DND-41 (cell line): ENCODE measurements around the gene SND1.

Experiments
- ATAC-seq: fragments of 200-7000 bp; cut with Tn5 transposase; 3 replicates; pipeline ENCODE4 v1.9.1; 2021; ENCODE audit warnings: low read depth; ENCODE audit not compliant: insufficient read depth
- DNase-seq: peaks from one replicate; pipeline ENCODE4 v3.0.0-alpha.2; 2020
- H2AFZ ChIP-seq: 2 replicates; pipeline ENCODE4 v1.6.0; 2012; ENCODE audit warnings: low read depth, low read length
- H3K27ac ChIP-seq: 2 replicates; pipeline ENCODE4 v1.5.1; 2012; ENCODE audit warnings: low read length, inconsistent platforms
- H3K27me3 ChIP-seq: fragments of 200-600 bp; sonication (generic); 2 replicates; pipeline ENCODE4 v1.6.0; 2012; ENCODE audit warnings: low read length, mild to moderate bottlenecking, inconsistent platforms; ENCODE audit not compliant: insufficient read depth, poor library complexity
- H3K36me3 ChIP-seq: 2 replicates; pipeline ENCODE4 v1.5.1; 2012; ENCODE audit warnings: low read length, inconsistent platforms; ENCODE audit not compliant: insufficient read depth
- H3K4me1 ChIP-seq: 2 replicates; pipeline ENCODE4 v1.5.1; 2012; ENCODE audit warnings: mild to moderate bottlenecking, low read length; ENCODE audit not compliant: insufficient read depth
- H3K4me2 ChIP-seq: 2 replicates; pipeline ENCODE4 v1.6.0; 2012; ENCODE audit warnings: mild to moderate bottlenecking, moderate library complexity, low read length, inconsistent platforms; ENCODE audit not compliant: insufficient read depth
- H3K4me3 ChIP-seq, 2 experiments: fragments of 200-600 bp in 1 of 2; shearing (Covaris generic) in 1 of 2; 2 replicates each; pipeline ENCODE4 v1.5.1; 2012 to 2016; ENCODE audit warnings: inconsistent platforms in 2 of 2, low read length in 2 of 2, mild to moderate bottlenecking in 2 of 2, low read depth in 1 of 2, moderate library complexity in 1 of 2
- H3K79me2 ChIP-seq: 2 replicates; pipeline ENCODE4 v1.6.0; 2012; ENCODE audit warnings: low read length, inconsistent platforms; ENCODE audit not compliant: insufficient read depth
- H3K9ac ChIP-seq: 2 replicates; pipeline ENCODE4 v1.6.0; 2012; ENCODE audit warnings: low read depth, mild to moderate bottlenecking, inconsistent platforms, low read length, moderate library complexity
- H3K9me3 ChIP-seq: 2 replicates; pipeline ENCODE4 v1.5.1; 2012; ENCODE audit warnings: low read length, moderate library complexity, mild to moderate bottlenecking, inconsistent platforms; ENCODE audit not compliant: insufficient read depth, severe bottlenecking
- H4K20me1 ChIP-seq: 2 replicates; pipeline ENCODE4 v1.6.0; 2012; ENCODE audit warnings: low read length; ENCODE audit not compliant: insufficient read depth
- EZH2 ChIP-seq: IDR thresholded peaks from 3 replicates; pipeline ENCODE4 v1.6.1; 2012; ENCODE audit warnings: borderline replicate concordance, low read depth, mild to moderate bottlenecking, moderate library complexity, low read length, inconsistent platforms; ENCODE audit not compliant: severe bottlenecking
- TF ChIP-seq, protein P1 (sequence below): IDR thresholded peaks from 2 replicates; pipeline ENCODE4 v1.5.1; 2012; ENCODE audit warnings: borderline replicate concordance, low read length, moderate library complexity, mild to moderate bottlenecking; ENCODE audit not compliant: poor library complexity, severe bottlenecking; ENCODE audit errors: extremely low read depth

Gene SND1

DNA sequence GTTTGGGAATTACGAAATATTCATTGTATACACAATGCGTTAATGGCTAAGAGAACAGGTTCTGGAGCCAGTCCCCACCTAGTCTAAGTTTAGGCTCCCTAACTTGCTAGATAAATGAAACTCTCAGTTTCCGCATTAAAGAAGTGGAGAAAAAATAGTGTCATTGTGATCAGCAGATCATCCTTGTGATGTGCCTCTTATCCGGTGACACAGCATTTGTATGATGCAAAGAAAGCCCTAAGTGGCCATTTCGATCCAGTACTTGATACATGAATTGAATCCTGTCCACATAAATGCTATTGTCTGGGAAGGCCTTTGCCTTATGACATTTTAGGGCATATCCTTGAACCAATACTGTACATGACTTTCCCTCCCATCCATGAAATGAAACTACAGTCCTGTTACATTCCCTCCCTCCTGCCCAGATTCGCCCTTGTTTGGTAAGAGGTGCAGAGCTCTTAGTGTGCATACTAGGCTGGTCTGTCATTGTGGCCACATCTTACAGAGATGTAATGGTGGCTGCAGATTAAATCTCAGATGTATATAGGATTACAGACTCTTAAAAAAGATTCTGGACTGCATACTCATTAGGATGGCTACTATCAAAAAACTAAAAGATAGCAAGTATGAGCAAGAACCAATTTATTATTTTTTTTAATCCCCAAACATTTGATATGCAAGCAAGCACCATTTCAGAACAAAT, 298.4 kb downstream of the SND1 start:
- DNase-seq (no peak), ATAC-seq (no peak)
- Histone ChIP-seq H3K79me2 (no peaks in the 10 kb centered on the region), H3K27me3 (no peaks in the 10 kb centered on the region), H4K20me1 (no peaks in the 10 kb centered on the region; the same call in 1 of the 2 replicates), H3K4me3 (no peak overlapping the region), H3K36me3 (no peaks in the 10 kb centered on the region; the same call in 1 of the 2 replicates), H2AFZ (no peak overlapping the region), H3K27ac (no peak overlapping the region), H3K9ac (no peak overlapping the region), H3K4me1 (no peaks in the 10 kb centered on the region), H3K9me3 (no peaks in the 10 kb centered on the region), H3K4me2 (no peak overlapping the region)
- no peak for TF ChIP-seq EZH2
- TF ChIP-seq, protein P1, sequence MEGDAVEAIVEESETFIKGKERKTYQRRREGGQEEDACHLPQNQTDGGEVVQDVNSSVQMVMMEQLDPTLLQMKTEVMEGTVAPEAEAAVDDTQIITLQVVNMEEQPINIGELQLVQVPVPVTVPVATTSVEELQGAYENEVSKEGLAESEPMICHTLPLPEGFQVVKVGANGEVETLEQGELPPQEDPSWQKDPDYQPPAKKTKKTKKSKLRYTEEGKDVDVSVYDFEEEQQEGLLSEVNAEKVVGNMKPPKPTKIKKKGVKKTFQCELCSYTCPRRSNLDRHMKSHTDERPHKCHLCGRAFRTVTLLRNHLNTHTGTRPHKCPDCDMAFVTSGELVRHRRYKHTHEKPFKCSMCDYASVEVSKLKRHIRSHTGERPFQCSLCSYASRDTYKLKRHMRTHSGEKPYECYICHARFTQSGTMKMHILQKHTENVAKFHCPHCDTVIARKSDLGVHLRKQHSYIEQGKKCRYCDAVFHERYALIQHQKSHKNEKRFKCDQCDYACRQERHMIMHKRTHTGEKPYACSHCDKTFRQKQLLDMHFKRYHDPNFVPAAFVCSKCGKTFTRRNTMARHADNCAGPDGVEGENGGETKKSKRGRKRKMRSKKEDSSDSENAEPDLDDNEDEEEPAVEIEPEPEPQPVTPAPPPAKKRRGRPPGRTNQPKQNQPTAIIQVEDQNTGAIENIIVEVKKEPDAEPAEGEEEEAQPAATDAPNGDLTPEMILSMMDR, result no peak

DNA sequence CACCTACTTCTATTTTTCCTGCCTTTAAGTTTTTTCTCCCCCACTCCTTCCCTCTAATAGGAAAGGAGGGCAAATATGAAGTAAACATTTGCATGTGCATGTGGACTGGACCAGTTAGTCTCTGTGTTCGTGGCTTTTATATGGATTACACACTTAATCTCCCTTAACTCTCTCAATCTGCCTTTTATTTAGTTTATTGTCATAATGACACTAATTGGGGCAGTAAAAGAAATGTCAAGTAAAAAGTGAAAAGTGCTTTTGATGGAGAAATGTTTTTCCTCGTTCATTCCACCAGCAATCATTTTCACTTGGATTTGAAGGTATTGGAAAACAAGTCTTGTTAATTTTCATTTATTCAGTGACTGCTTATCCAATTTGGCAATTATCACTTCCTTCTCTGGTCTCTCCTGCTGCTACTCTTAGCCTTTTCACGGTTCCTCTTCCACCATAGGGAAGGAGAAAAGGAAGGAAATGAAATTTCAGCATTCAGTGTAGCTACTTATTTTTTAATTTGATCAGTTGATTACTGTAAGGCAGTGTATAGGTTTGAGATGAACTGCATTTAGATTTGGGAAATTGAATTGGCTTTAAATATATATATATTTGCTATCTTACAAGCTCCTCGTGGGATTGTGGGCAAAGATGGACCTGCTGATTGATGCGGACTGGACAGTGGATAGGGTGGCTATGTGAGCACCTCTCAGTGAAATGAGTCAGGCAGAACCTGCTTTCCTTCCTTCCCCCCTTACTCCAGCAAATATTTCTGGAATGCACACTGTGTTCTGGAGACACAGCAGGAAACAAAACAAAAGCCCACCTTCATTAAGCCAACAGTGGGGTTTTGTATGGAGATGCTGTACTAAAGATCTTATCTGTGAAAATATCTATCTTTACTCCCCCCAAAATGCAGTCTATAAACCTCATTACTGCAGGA, 301.7 kb downstream of the SND1 start:
- no peak overlapping the region for H3K27ac ChIP-seq
- no peaks in the 10 kb centered on the region; the same call in 1 of the 2 replicates for H4K20me1 ChIP-seq

DNA sequence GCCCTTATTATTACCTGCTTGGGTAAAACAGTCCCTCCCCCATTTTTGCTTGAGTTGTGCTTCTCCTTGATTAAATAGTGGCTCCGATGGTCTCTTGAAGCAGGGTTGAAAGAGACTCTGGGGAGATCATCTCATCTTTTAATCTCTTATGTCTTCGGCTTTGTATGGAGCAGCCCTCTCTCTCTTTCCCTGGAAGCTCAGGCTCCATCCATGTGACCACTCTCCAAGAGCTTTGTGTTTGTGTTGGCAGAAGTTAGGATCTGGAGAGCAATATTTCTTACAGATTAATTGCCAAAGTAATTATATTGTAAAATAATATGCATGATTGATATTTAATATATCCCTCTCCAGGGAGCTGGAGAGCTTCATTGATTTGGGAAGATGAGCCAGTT, 302.4 kb downstream of the SND1 start:
- no peaks in the 10 kb centered on the region for H3K79me2 ChIP-seq
- no peak for ATAC-seq
- peaks cover 18% of the 10 kb centered on the region for H3K36me3 ChIP-seq
- no peak for DNase-seq
- H3K27ac ChIP-seq, result no peak overlapping the region
- no peaks in the 10 kb centered on the region; the same call in 1 of the 2 replicates for H4K20me1 ChIP-seq
- H3K4me1 ChIP-seq, result no peaks in the 10 kb centered on the region
- no peaks in the 10 kb centered on the region for H3K9me3 ChIP-seq
- no peak overlapping the region for H3K9ac ChIP-seq
- no peaks in the 10 kb centered on the region for H3K27me3 ChIP-seq
- H3K4me2 ChIP-seq, result no peak overlapping the region
- H2AFZ ChIP-seq, result no peak overlapping the region
- H3K4me3 ChIP-seq, result no peak overlapping the region
- TF ChIP-seq EZH2, result no peak
- TF ChIP-seq, protein P1, result no peak

More for the DNA sequence above, 301.7 kb downstream of the SND1 start:
- H3K79me2 ChIP-seq, result no peaks in the 10 kb centered on the region
- H3K36me3 ChIP-seq, result peaks cover 15% of the 10 kb centered on the region
- ATAC-seq, result no peak
- H3K4me2 ChIP-seq, result no peak overlapping the region
- no peak for TF ChIP-seq EZH2
- H2AFZ ChIP-seq, result no peak overlapping the region
- no peak overlapping the region for H3K9ac ChIP-seq
- no peak for DNase-seq
- H3K9me3 ChIP-seq, result no peaks in the 10 kb centered on the region
- H3K27me3 ChIP-seq, result no peaks in the 10 kb centered on the region
- no peak overlapping the region for H3K4me3 ChIP-seq
- H3K4me1 ChIP-seq, result no peaks in the 10 kb centered on the region

GRCh38 chr7:127955051-127955531, 303.1 kb downstream of the SND1 start:
- peaks cover 25% of the 10 kb centered on the region for H3K36me3 ChIP-seq
- ATAC-seq (no peak), DNase-seq (no peak)
- H2AFZ ChIP-seq, result no peak overlapping the region
- H3K9ac ChIP-seq, result no peak overlapping the region
- TF ChIP-seq EZH2, result no peak
- TF ChIP-seq, protein P1, result no peak
- H3K27ac ChIP-seq, result no peak overlapping the region
- H3K9me3 ChIP-seq, result no peaks in the 10 kb centered on the region
- no peak overlapping the region for H3K4me3 ChIP-seq
- no peaks in the 10 kb centered on the region for H3K4me1 ChIP-seq
- H3K27me3 ChIP-seq, result no peaks in the 10 kb centered on the region
- no peaks in the 10 kb centered on the region; the same call in 1 of the 2 replicates for H4K20me1 ChIP-seq
- no peaks in the 10 kb centered on the region for H3K79me2 ChIP-seq
- no peak overlapping the region for H3K4me2 ChIP-seq
